Right atrium auricular region (tissue), 2 donors: ENCODE measurements around the gene ERI2. TPM values are rescaled to one million over a fixed set of nuclear protein-coding genes. Genes with fewer than 3 reads are reported as not detected.

Experiments
- DNase-seq: peaks from one replicate; pipeline ENCODE4 v3.0.0-alpha.2; 2019; ENCODE audit warnings: low spot score
- H3K27ac ChIP-seq, 2 donors: fragments of 200-600 bp; sonication (generic); 1 replicate in 1 of 2; 2 replicates in 1 of 2; pipeline ENCODE4 v1.5.1; 2016 to 2019
- H3K27me3 ChIP-seq, 2 donors: fragments of 200-600 bp; sonication (generic); one replicate each; pipeline versions ENCODE4 v1.5.1 to v1.6.0; 2017 to 2019
- H3K36me3 ChIP-seq: fragments of 200-600 bp; sonication (generic); one replicate; pipeline ENCODE4 v1.5.1; 2016
- H3K4me1 ChIP-seq, 2 donors: fragments of 200-600 bp; sonication (generic); one replicate each; pipeline versions ENCODE4 v1.5.1 to v1.6.0; 2017 to 2019
- H3K4me3 ChIP-seq, 2 donors: fragments of 200-600 bp; sonication (generic); 1 replicate in 1 of 2; 2 replicates in 1 of 2; pipeline ENCODE4 v1.5.1; 2017 to 2019; ENCODE audit warnings: mild to moderate bottlenecking in 1 of 2, moderate library complexity in 1 of 2
- H3K9me3 ChIP-seq, 2 donors: fragments of 200-600 bp; sonication (generic); one replicate each; pipeline ENCODE4 v1.5.1; 2019
- CTCF ChIP-seq, 2 donors: fragments of 200-600 bp; sonication (generic); IDR thresholded peaks; one replicate each; pipeline ENCODE4 v1.5.1; 2019; ENCODE audit warnings: antibody characterized with exemption in 2 of 2
- total RNA-seq, 2 donors: library from RNA; depleted of rRNA; stranded (reverse); fragments of >200 nt; gene quantifications; one replicate each; pipeline ENCODE4 v1.1.0, GENCODE V29; 2016

Gene ERI2
- total RNA-seq, 2 donors from 2014 or later: 4.9 to 8.0 TPM

GRCh38 chr16:20850981-20851380, 44.7 kb upstream of the ERI2 start:
- Histone ChIP-seq H3K36me3 (no peaks in the 10 kb centered on the region), H3K27me3 (no peaks in the 10 kb centered on the region), H3K4me3 (no peak overlapping the region), H3K9me3 (no peaks in the 10 kb centered on the region), H3K4me1 (peaks cover 0 to 50% of the 10 kb centered on the region in 2 donors), H3K27ac (peak overlapping the region; percentile 70 to 92)
- no peak for TF ChIP-seq CTCF (IDR thresholded peaks at IDR 0.05)
- no peak for DNase-seq

GRCh38 chr16:20849589-20850390, 43.5 kb upstream of the ERI2 start:
- Histone ChIP-seq H3K36me3 (no peaks in the 10 kb centered on the region), H3K4me3 (no peak overlapping the region), H3K27me3 (no peaks in the 10 kb centered on the region), H3K9me3 (no peaks in the 10 kb centered on the region), H3K4me1 (peaks cover 0 to 49% of the 10 kb centered on the region in 2 donors), H3K27ac (peak overlapping the region; percentile 70 to 92)
- TF ChIP-seq CTCF (IDR thresholded peaks at IDR 0.05): peak; percentile 96 to 99
- peak; percentile 81 for DNase-seq

GRCh38 chr16:20847550-20847949, 41.3 kb upstream of the ERI2 start:
- no peak for DNase-seq
- H3K9me3 ChIP-seq: no peaks in the 10 kb centered on the region
- no peak for TF ChIP-seq CTCF (IDR thresholded peaks at IDR 0.05)
- no peaks in the 10 kb centered on the region for H3K27me3 ChIP-seq
- H3K4me3 ChIP-seq: no peak overlapping the region
- peaks cover 0 to 31% of the 10 kb centered on the region in 2 donors for H3K4me1 ChIP-seq
- no peak overlapping the region for H3K27ac ChIP-seq
- no peaks in the 10 kb centered on the region for H3K36me3 ChIP-seq

- no peak for TF ChIP-seq CTCF (IDR thresholded peaks at IDR 0.05)
- H3K4me1 ChIP-seq: peaks cover 0 to 21% of the 10 kb centered on the region in 2 donors
- no peak overlapping the region for H3K27ac ChIP-seq
- no peak overlapping the region for H3K4me3 ChIP-seq
- H3K9me3 ChIP-seq: no peaks in the 10 kb centered on the region
- no peak for DNase-seq
- H3K36me3 ChIP-seq: no peaks in the 10 kb centered on the region
- no peaks in the 10 kb centered on the region for H3K27me3 ChIP-seq
These were observed 40.3 kb upstream of the ERI2 start for GRCh38 chr16:20846551-20846950.

GRCh38 chr16:20846030-20846429, 39.8 kb upstream of the ERI2 start:
- Histone ChIP-seq H3K27me3 (no peaks in the 10 kb centered on the region), H3K4me3 (no peak overlapping the region), H3K36me3 (no peaks in the 10 kb centered on the region), H3K9me3 (no peaks in the 10 kb centered on the region), H3K4me1 (peaks cover 0 to 16% of the 10 kb centered on the region in 2 donors), H3K27ac (no peak overlapping the region)
- TF ChIP-seq CTCF (IDR thresholded peaks at IDR 0.05): no peak
- DNase-seq: no peak
